Neural cell (in vitro differentiated cells): ENCODE measurements around the gene UBE4B. TPM values are rescaled to one million over a fixed set of nuclear protein-coding genes. Genes with fewer than 3 reads are reported as not detected.

Experiments
- polyA plus RNA-seq: library from polyadenylated mRNA; depleted of rRNA; stranded (reverse); fragments of >200 nt; gene quantifications from 2 replicates; pipeline ENCODE4 v1.2.3, GENCODE V29; 2014
- small RNA-seq, 3 experiments: library from RNA; depleted of rRNA; stranded (forward); fragments of <200 nt; gene quantifications; one replicate each; pipeline ENCODE3, GENCODE V24; 2012

The UBE4B gene
- polyA plus RNA-seq, 1 donor from 2014 or later: 28.9 TPM

Small RNAs within 50 kb of the gene (small RNA-seq; reads per million reads assigned to genes)
- gene MIR1273D: 0 reads per million in 3 experiments
- 0.03 to 0.41 (median 0.06) reads per million in 3 experiments for gene RNU6-828P

Other genes starting within 250 kb of the UBE4B start
- 77.2 and 81.0 TPM in 2 replicates for gene CLSTN1, start 209.0 kb upstream of the UBE4B start, polyA plus RNA-seq
- gene CTNNBIP1, start 122.7 kb upstream of the UBE4B start, polyA plus RNA-seq: 69.3 and 81.9 TPM in 2 replicates
- 51.9 and 57.2 TPM in 2 replicates for gene LZIC, start 89.6 kb upstream of the UBE4B start, polyA plus RNA-seq
- 4.9 and 7.7 TPM in 2 replicates for gene NMNAT1, start 89.5 kb upstream of the UBE4B start, polyA plus RNA-seq
- 0.56 TPM in 1 of 2 replicates, not detected in the other for gene RBP7, start 35.7 kb upstream of the UBE4B start, polyA plus RNA-seq
- 76.4 and 83.1 TPM in 2 replicates for gene KIF1B, start 177.6 kb downstream of the UBE4B start, polyA plus RNA-seq